LNCAP (cell line): ENCODE measurements around the gene AGGF1.

ENCODE experiments used
- TF ChIP-seq, protein P1 (sequence below): fragments of 450-650 bp; IDR thresholded peaks from 2 replicates; pipeline ENCODE4 v1.5.1; 2017; ENCODE audit warnings: mild to moderate bottlenecking

The AGGF1 gene

DNA sequence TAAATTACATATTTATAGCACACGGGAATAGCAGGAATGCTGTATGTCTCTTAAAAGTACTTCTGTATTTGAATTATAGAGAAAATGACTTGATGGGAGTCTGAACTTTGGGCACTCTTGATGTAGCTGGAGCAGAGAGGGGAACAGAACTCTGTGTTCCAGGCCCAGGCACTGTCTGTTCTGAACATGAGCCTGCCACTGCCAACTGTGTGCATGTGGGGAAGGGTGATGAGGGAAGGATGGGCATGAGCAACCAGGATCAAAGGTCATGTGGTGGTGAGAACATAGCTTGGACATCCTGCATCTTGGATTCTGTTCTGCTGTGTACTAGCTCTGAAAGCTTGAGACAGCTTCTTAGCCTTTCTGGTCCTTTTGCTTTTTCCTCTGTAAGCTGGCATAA, 73.3 kb downstream of the AGGF1 start:
- TF ChIP-seq, protein P1, sequence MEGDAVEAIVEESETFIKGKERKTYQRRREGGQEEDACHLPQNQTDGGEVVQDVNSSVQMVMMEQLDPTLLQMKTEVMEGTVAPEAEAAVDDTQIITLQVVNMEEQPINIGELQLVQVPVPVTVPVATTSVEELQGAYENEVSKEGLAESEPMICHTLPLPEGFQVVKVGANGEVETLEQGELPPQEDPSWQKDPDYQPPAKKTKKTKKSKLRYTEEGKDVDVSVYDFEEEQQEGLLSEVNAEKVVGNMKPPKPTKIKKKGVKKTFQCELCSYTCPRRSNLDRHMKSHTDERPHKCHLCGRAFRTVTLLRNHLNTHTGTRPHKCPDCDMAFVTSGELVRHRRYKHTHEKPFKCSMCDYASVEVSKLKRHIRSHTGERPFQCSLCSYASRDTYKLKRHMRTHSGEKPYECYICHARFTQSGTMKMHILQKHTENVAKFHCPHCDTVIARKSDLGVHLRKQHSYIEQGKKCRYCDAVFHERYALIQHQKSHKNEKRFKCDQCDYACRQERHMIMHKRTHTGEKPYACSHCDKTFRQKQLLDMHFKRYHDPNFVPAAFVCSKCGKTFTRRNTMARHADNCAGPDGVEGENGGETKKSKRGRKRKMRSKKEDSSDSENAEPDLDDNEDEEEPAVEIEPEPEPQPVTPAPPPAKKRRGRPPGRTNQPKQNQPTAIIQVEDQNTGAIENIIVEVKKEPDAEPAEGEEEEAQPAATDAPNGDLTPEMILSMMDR: no peak

DNA sequence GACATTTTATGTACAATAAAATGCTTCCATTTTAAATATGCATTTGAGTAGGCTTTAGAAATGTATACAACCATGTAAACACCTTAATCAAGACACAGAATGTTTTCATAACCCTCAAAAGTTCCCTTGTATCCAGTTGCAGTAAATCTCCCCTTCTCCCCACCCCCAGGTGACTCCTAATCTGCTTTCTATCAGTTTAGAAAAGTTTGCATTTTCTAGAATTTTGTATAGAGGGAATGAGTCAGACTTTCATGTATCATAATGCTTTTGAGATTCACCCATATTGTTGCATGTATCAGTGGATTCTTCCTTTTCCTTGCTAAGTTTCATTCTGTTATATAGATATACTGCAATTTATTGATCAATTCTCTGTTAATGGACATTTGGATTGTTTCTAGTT, 74.6 kb downstream of the AGGF1 start:
- TF ChIP-seq, protein P1: no peak
